B cell (primary cell): ENCODE results near the gene INTS7. TPM values are rescaled to one million over a fixed set of nuclear protein-coding genes. Genes with fewer than 3 reads are reported as not detected.

ENCODE experiments used
- ATAC-seq: fragments of 200-7000 bp; cut with Tn5 transposase; one replicate; pipeline ENCODE4 v1.10.0; 2021; ENCODE audit warnings: low read depth, mild to moderate bottlenecking, moderate number of reproducible peaks, moderate library complexity
- CTCF ChIA-PET: fragments of 350-600 bp; sonication (Branson Sonifier 250); formaldehyde crosslinking; loops from one replicate; lab custom pipeline; 2021; ENCODE audit warnings: antibody characterized with exemption, inconsistent platforms; lab: Charles Lee
- POLR2A ChIA-PET: fragments of 350-600 bp; sonication (Branson Sonifier 250); formaldehyde crosslinking; loops from one replicate; lab custom pipeline; 2021; ENCODE audit warnings: antibody characterized with exemption; lab: Charles Lee
- DNase-seq: peaks from one replicate; pipeline ENCODE4 v3.0.0; 2013
- H2AFZ ChIP-seq: 2 replicates; pipeline ENCODE4 v1.6.1; 2012; ENCODE audit warnings: mild to moderate bottlenecking, low read depth, low read length; ENCODE audit not compliant: insufficient read depth, poor library complexity, severe bottlenecking
- H3K27ac ChIP-seq, 2 donors: 1 replicate in 1 of 2; 2 replicates in 1 of 2; pipeline ENCODE4 v1.5.1; 2012 to 2013; ENCODE audit warnings: low read length in 2 of 2, mild to moderate bottlenecking in 2 of 2, moderate library complexity in 1 of 2
- H3K27me3 ChIP-seq, 4 experiments: fragments of 200-600 bp in 1 of 4; sonication (generic) in 1 of 4; replicated peaks in 1 of 4; 1 replicate in 2 of 4; 2 replicates in 2 of 4; pipeline versions ENCODE4 v1.6.1 to v1.7.0; 2013 to 2016; ENCODE audit warnings: low read length in 3 of 4, mild to moderate bottlenecking in 2 of 4, mixed read lengths in 1 of 4, moderate library complexity in 1 of 4; ENCODE audit not compliant: insufficient read depth in 4 of 4, control insufficient read depth in 3 of 4; ENCODE audit errors: control extremely low read depth in 1 of 4
- H3K36me3 ChIP-seq, 2 experiments: replicated peaks in 1 of 2; 1 replicate in 1 of 2; 2 replicates in 1 of 2; pipeline versions ENCODE4 v1.6.1 to v1.7.1; 2013; ENCODE audit warnings: low read length in 1 of 2; ENCODE audit not compliant: insufficient read depth in 2 of 2, control insufficient read depth in 1 of 2; ENCODE audit errors: control extremely low read depth in 1 of 2, extremely low read depth in 1 of 2
- H3K4me1 ChIP-seq, 2 donors: fragments of 200-600 bp in 1 of 2; sonication (generic) in 1 of 2; 1 replicate in 1 of 2; 2 replicates in 1 of 2; pipeline versions ENCODE4 v1.5.1 to v1.6.1; 2013 to 2017; ENCODE audit warnings: low read length in 2 of 2; ENCODE audit not compliant: control insufficient read depth in 2 of 2, insufficient read depth in 2 of 2
- H3K4me2 ChIP-seq: replicated peaks from 2 replicates; pipeline ENCODE3; 2012; ENCODE audit warnings: mild to moderate bottlenecking, low read depth, low read length; ENCODE audit not compliant: poor library complexity, severe bottlenecking
- H3K4me3 ChIP-seq, 5 experiments: fragments of 200-600 bp in 1 of 5; sonication (generic) in 1 of 5; 1 replicate in 3 of 5; 2 replicates in 2 of 5; pipeline versions ENCODE4 v1.5.1 to v1.7.0; 2011 to 2016; ENCODE audit warnings: low read length in 4 of 5, mild to moderate bottlenecking in 4 of 5, low read depth in 2 of 5, control low read depth in 1 of 5, moderate library complexity in 1 of 5; ENCODE audit not compliant: insufficient read depth in 1 of 5; ENCODE audit errors: control extremely low read depth in 1 of 5, extremely low read depth in 1 of 5
- H3K79me2 ChIP-seq: fragments of 200-600 bp; sonication (generic); one replicate; pipeline ENCODE4 v1.6.0; 2016; ENCODE audit warnings: low read length; ENCODE audit not compliant: control insufficient read depth, insufficient read depth
- H3K9ac ChIP-seq: fragments of 200-600 bp; sonication (generic); 2 replicates; pipeline ENCODE4 v1.6.1; 2017; ENCODE audit warnings: mild to moderate bottlenecking, low read length, moderate library complexity
- H3K9me3 ChIP-seq, 3 donors: one replicate each; pipeline versions ENCODE4 v1.6.1 to v1.7.1; 2013; ENCODE audit warnings: low read length in 2 of 3; ENCODE audit not compliant: control insufficient read depth in 2 of 3, insufficient read depth in 1 of 3; ENCODE audit errors: control extremely low read depth in 1 of 3
- H4K20me1 ChIP-seq: 2 replicates; pipeline ENCODE4 v1.6.0; 2012; ENCODE audit warnings: mild to moderate bottlenecking, low read length; ENCODE audit not compliant: insufficient read depth, control insufficient read depth, poor library complexity, severe bottlenecking
- H3K27ac Mint-ChIP-seq: one replicate; pipeline ENCODE4 v1.8.0; 2021; ENCODE audit warnings: mixed read lengths
- H3K27me3 Mint-ChIP-seq: one replicate; pipeline ENCODE4 v1.8.0; 2021; ENCODE audit warnings: mixed read lengths
- H3K4me1 Mint-ChIP-seq: one replicate; pipeline ENCODE4 v1.8.0; 2021; ENCODE audit warnings: mixed read lengths
- H3K4me3 Mint-ChIP-seq: one replicate; pipeline ENCODE4 v1.8.0; 2021; ENCODE audit warnings: mixed read lengths
- H3K9me3 Mint-ChIP-seq: one replicate; pipeline ENCODE4 v1.8.0; 2022; ENCODE audit warnings: mixed read lengths; ENCODE audit not compliant: insufficient read depth
- CTCF ChIP-seq: fragments of 200-600 bp; IDR thresholded peaks from one replicate; pipeline ENCODE4 v1.8.0; 2022; ENCODE audit warnings: antibody characterized with exemption, mild to moderate bottlenecking
- EZH2 ChIP-seq: IDR thresholded peaks from 2 replicates; pipeline ENCODE4 v1.6.1; 2012; ENCODE audit warnings: borderline replicate concordance, low read depth, mild to moderate bottlenecking, moderate library complexity, low read length; ENCODE audit not compliant: insufficient read depth, poor library complexity, severe bottlenecking
- WGBS: methylation state at CpG from one replicate; pipeline ENCODE4 v1.1.5; 2013; ENCODE audit warnings: missing lambda C conversion rate; ENCODE audit not compliant: insufficient coverage; 5-methylcytosine and 5-hydroxymethylcytosine counted together
- intact Hi-C: fragments of 100-400 bp; cut with micrococcal nuclease; formaldehyde crosslinking; loops from one replicate; pipeline ENCODE4 v1.10.0; 2022
- polyA minus RNA-seq: library from RNA; depleted of rRNA, polyadenylated mRNA; stranded (reverse); fragments of >200 nt; gene quantifications from 2 replicates; pipeline ENCODE4 v1.2.3, GENCODE V29; 2012
- polyA plus RNA-seq: library from polyadenylated mRNA; depleted of rRNA; stranded (reverse); fragments of >200 nt; gene quantifications from 2 replicates; pipeline ENCODE4 v1.2.3, GENCODE V29; 2012
- total RNA-seq, 2 donors: library from RNA; stranded (reverse); fragments of 120-200 nt in 1 of 2; gene quantifications; 1 replicate in 1 of 2; 2 replicates in 1 of 2; pipeline versions ENCODE4 v1.2.3 to v1.2.4, GENCODE V29; 2013 to 2022

The INTS7 gene
- total RNA-seq (15.9 and 19.2 TPM in 2 replicates), polyA plus RNA-seq (7.5 and 8.3 TPM in 2 replicates), polyA minus RNA-seq (7.3 and 9.5 TPM in 2 replicates)
- total RNA-seq (2013) = 13.5 TPM

GRCh38 chr1:212035123-212035834 is at the start of gene INTS7, which contains the start of gene DTL:
Gene INTS7 (minus strand): TSS chr1:212035557. CDS start chr1:212035437, 120 bp downstream.
Gene DTL (plus strand): TSS chr1:212035748. CDS start chr1:212035891, 143 bp downstream.
- Mint-ChIP-seq H3K27ac (peak within 1 kb of the TSS; percentile 95), H3K9me3 (no peaks in the 10 kb centered on the region), H3K4me3 (peak within 1 kb of the TSS; percentile 99), H3K4me1 (peaks cover 50% of the 10 kb centered on the region), H3K27me3 (no peaks in the 10 kb centered on the region)
- peak; percentile 99 for DNase-seq
- Histone ChIP-seq H3K27me3 (no peaks in the 10 kb centered on the region), H4K20me1 (peaks cover 13% of the 10 kb centered on the region), H3K4me1 (peaks cover 16 to 19% of the 10 kb centered on the region in 2 donors), H3K79me2 (peaks cover 43% of the 10 kb centered on the region), H2AFZ (peak within 1 kb of the TSS; percentile 93), H3K9me3 (no peaks in the 10 kb centered on the region), H3K36me3 (no peaks in the 10 kb centered on the region), H3K9ac (peak within 1 kb of the TSS; percentile 76), H3K27ac (peak within 1 kb of the TSS; percentile 71 to 75), H3K4me3 (peak within 1 kb of the TSS; percentile 58 to 95 (median 84)), H3K4me2 (peak within 1 kb of the TSS; percentile 88)
- CTCF ChIA-PET = interaction anchor here (0.7 to 4.3 kb wide), 36 partner anchors 9 to 746 kb away, joined by 3 to 41 read pairs (median 4); partner anchors contain the start of genes ATF3, PACC1, PPP2R5A and SLC30A1
- TF ChIP-seq CTCF (peak; percentile 95), EZH2 (no peak)
- WGBS = 0% methylated on average over 53 of the region's 53 CpGs
- intact Hi-C loops = loop anchor here (1.0 to 10.0 kb wide), 13 partner anchors 23 to 980 kb away; partner anchors contain the start of genes ANGEL2, ATF3, FLVCR1 and LPGAT1
- ATAC-seq = peak; percentile 86
- POLR2A ChIA-PET = interaction anchor here (0.5 to 1.7 kb wide), 8 partner anchors 103 to 757 kb away, joined by 3 to 9 read pairs (median 4); no protein-coding TSS in a partner anchor
